GM23248 (cell line): Measurements from ENCODE around the gene PCDHB4. TPM values are rescaled to one million over a fixed set of nuclear protein-coding genes. Genes with fewer than 3 reads are reported as not detected.

Experiments
- polyA plus RNA-seq: library from polyadenylated mRNA; unstranded; fragments of >200 nt; fragmentation: Nextera tagmentation; extraction: Ambion mirVana; gene quantifications from 2 replicates; pipeline ENCODE4 v1.2.1, GENCODE V29; 2016
- total RNA-seq: library from RNA; depleted of rRNA; stranded (reverse); fragments of >200 nt; shearing (Covaris generic); gene quantifications from 2 replicates; pipeline ENCODE4 v1.2.3, GENCODE V29; 2014; rRNA removed

Gene PCDHB4
- total and polyA plus RNA-seq, 2 experiments from 2014 or later, result 0.22 to 1.0 TPM

Other genes starting within 250 kb of the PCDHB4 start
- not detected in 2 replicates for gene PCDHA12, start 246.5 kb upstream of the PCDHB4 start, total RNA-seq
- gene PCDHA12, start 246.5 kb upstream of the PCDHB4 start, polyA plus RNA-seq, result not detected in 2 replicates
- not detected in 2 replicates for gene PCDHA13, start 239.7 kb upstream of the PCDHB4 start, total RNA-seq
- gene PCDHA13, start 239.7 kb upstream of the PCDHB4 start, polyA plus RNA-seq, result not detected in 2 replicates
- 0.38 TPM in 1 of 2 replicates, not detected in the other for gene PCDHAC1, start 195.5 kb upstream of the PCDHB4 start, total RNA-seq
- not detected in 2 replicates for gene PCDHAC1, start 195.5 kb upstream of the PCDHB4 start, polyA plus RNA-seq
- not detected in 2 replicates for gene PCDHAC2, start 155.3 kb upstream of the PCDHB4 start, total RNA-seq
- gene PCDHAC2, start 155.3 kb upstream of the PCDHB4 start, polyA plus RNA-seq, result not detected in 2 replicates
- not detected in 2 replicates for gene PCDHB1, start 70.4 kb upstream of the PCDHB4 start, total RNA-seq
- not detected in 2 replicates for gene PCDHB1, start 70.4 kb upstream of the PCDHB4 start, polyA plus RNA-seq
- 4.9 and 8.9 TPM in 2 replicates for gene PCDHB2, start 27.2 kb upstream of the PCDHB4 start, total RNA-seq
- 4.4 and 6.0 TPM in 2 replicates for gene PCDHB2, start 27.2 kb upstream of the PCDHB4 start, polyA plus RNA-seq
- gene PCDHB3, start 21.3 kb upstream of the PCDHB4 start, total RNA-seq, result 0.76 and 1.1 TPM in 2 replicates
- gene PCDHB3, start 21.3 kb upstream of the PCDHB4 start, polyA plus RNA-seq, result 0.23 and 0.24 TPM in 2 replicates
- gene PCDHB5, start 13.4 kb downstream of the PCDHB4 start, total RNA-seq, result 0.43 and 1.3 TPM in 2 replicates
- 0.05 TPM in 1 of 2 replicates, not detected in the other for gene PCDHB5, start 13.4 kb downstream of the PCDHB4 start, polyA plus RNA-seq
- gene PCDHB6, start 28.2 kb downstream of the PCDHB4 start, total RNA-seq, result 0.22 and 0.38 TPM in 2 replicates
- gene PCDHB6, start 28.2 kb downstream of the PCDHB4 start, polyA plus RNA-seq, result 0.10 and 0.25 TPM in 2 replicates
- 0.65 and 0.89 TPM in 2 replicates for gene PCDHB7, start 50.8 kb downstream of the PCDHB4 start, total RNA-seq
- gene PCDHB7, start 50.8 kb downstream of the PCDHB4 start, polyA plus RNA-seq, result 0.51 and 0.52 TPM in 2 replicates
- 2.1 and 2.9 TPM in 2 replicates for gene PCDHB8, start 56.0 kb downstream of the PCDHB4 start, total RNA-seq
- gene PCDHB8, start 56.0 kb downstream of the PCDHB4 start, polyA plus RNA-seq, result 0.83 and 1.0 TPM in 2 replicates
- gene PCDHB16, start 60.6 kb downstream of the PCDHB4 start, total RNA-seq, result 4.2 and 5.1 TPM in 2 replicates
- 4.8 and 5.0 TPM in 2 replicates for gene PCDHB16, start 60.6 kb downstream of the PCDHB4 start, polyA plus RNA-seq
- 1.5 and 2.5 TPM in 2 replicates for gene PCDHB9, start 65.3 kb downstream of the PCDHB4 start, total RNA-seq
- gene PCDHB9, start 65.3 kb downstream of the PCDHB4 start, polyA plus RNA-seq, result 1.3 and 1.9 TPM in 2 replicates
- 1.3 and 2.9 TPM in 2 replicates for gene PCDHB10, start 70.5 kb downstream of the PCDHB4 start, total RNA-seq
- 0.86 and 1.3 TPM in 2 replicates for gene PCDHB10, start 70.5 kb downstream of the PCDHB4 start, polyA plus RNA-seq
- 0.38 and 1.2 TPM in 2 replicates for gene PCDHB11, start 77.8 kb downstream of the PCDHB4 start, total RNA-seq
- 1.1 TPM in 2 replicates for gene PCDHB11, start 77.8 kb downstream of the PCDHB4 start, polyA plus RNA-seq
- gene PCDHB12, start 86.9 kb downstream of the PCDHB4 start, total RNA-seq, result 0.43 and 2.9 TPM in 2 replicates
- gene PCDHB12, start 86.9 kb downstream of the PCDHB4 start, polyA plus RNA-seq, result 0.48 and 0.53 TPM in 2 replicates
- 2.8 and 3.3 TPM in 2 replicates for gene PCDHB13, start 92.1 kb downstream of the PCDHB4 start, total RNA-seq
- 1.6 and 2.0 TPM in 2 replicates for gene PCDHB13, start 92.1 kb downstream of the PCDHB4 start, polyA plus RNA-seq
- 2.1 and 4.3 TPM in 2 replicates for gene PCDHB14, start 101.5 kb downstream of the PCDHB4 start, total RNA-seq
- gene PCDHB14, start 101.5 kb downstream of the PCDHB4 start, polyA plus RNA-seq, result 1.7 and 2.1 TPM in 2 replicates
- 2.7 and 2.8 TPM in 2 replicates for gene PCDHB15, start 123.6 kb downstream of the PCDHB4 start, total RNA-seq
- 1.5 and 1.9 TPM in 2 replicates for gene PCDHB15, start 123.6 kb downstream of the PCDHB4 start, polyA plus RNA-seq
- not detected in 2 replicates for gene SLC25A2, start 182.2 kb downstream of the PCDHB4 start, total RNA-seq
- not detected in 2 replicates for gene SLC25A2, start 182.2 kb downstream of the PCDHB4 start, polyA plus RNA-seq
- 65.0 and 65.9 TPM in 2 replicates for gene TAF7, start 199.0 kb downstream of the PCDHB4 start, total RNA-seq
- 104 and 114 TPM in 2 replicates for gene TAF7, start 199.0 kb downstream of the PCDHB4 start, polyA plus RNA-seq
- gene PCDHGA1, start 208.7 kb downstream of the PCDHB4 start, total RNA-seq, result 0.38 and 1.8 TPM in 2 replicates
- gene PCDHGA1, start 208.7 kb downstream of the PCDHB4 start, polyA plus RNA-seq, result 0.63 and 0.72 TPM in 2 replicates
- 6.3 and 7.3 TPM in 2 replicates for gene PCDHGA2, start 216.9 kb downstream of the PCDHB4 start, total RNA-seq
- gene PCDHGA2, start 216.9 kb downstream of the PCDHB4 start, polyA plus RNA-seq, result 4.3 and 5.3 TPM in 2 replicates
- 7.5 and 7.6 TPM in 2 replicates for gene PCDHGA3, start 222.0 kb downstream of the PCDHB4 start, total RNA-seq
- gene PCDHGA3, start 222.0 kb downstream of the PCDHB4 start, polyA plus RNA-seq, result 4.0 and 5.4 TPM in 2 replicates
- 0.25 and 0.86 TPM in 2 replicates for gene PCDHGB1, start 228.3 kb downstream of the PCDHB4 start, total RNA-seq
- gene PCDHGB1, start 228.3 kb downstream of the PCDHB4 start, polyA plus RNA-seq, result 0.16 and 0.19 TPM in 2 replicates
- gene PCDHGA4, start 233.2 kb downstream of the PCDHB4 start, total RNA-seq, result 10.8 and 13.9 TPM in 2 replicates
- gene PCDHGA4, start 233.2 kb downstream of the PCDHB4 start, polyA plus RNA-seq, result 8.1 and 8.6 TPM in 2 replicates
- gene PCDHGB2, start 238.2 kb downstream of the PCDHB4 start, total RNA-seq, result 2.2 and 2.5 TPM in 2 replicates
- gene PCDHGB2, start 238.2 kb downstream of the PCDHB4 start, polyA plus RNA-seq, result 0.76 and 0.94 TPM in 2 replicates
- gene PCDHGA5, start 242.3 kb downstream of the PCDHB4 start, total RNA-seq, result 0.86 and 1.3 TPM in 2 replicates
- 0.24 and 0.35 TPM in 2 replicates for gene PCDHGA5, start 242.3 kb downstream of the PCDHB4 start, polyA plus RNA-seq
- gene PCDHGB3, start 248.4 kb downstream of the PCDHB4 start, total RNA-seq, result 2.8 and 4.0 TPM in 2 replicates
- 0.95 and 1.2 TPM in 2 replicates for gene PCDHGB3, start 248.4 kb downstream of the PCDHB4 start, polyA plus RNA-seq